SH-SY5Y (cell line): ENCODE measurements around the gene IPO9.

Experiments
- GATA2 ChIP-seq: IDR thresholded peaks from 2 replicates; pipeline ENCODE4 v1.6.1; 2011; ENCODE audit warnings: mild to moderate bottlenecking, low read depth, low read length
- GATA3 ChIP-seq: IDR thresholded peaks from 2 replicates; pipeline ENCODE4 v1.6.1; 2011; ENCODE audit warnings: low read depth, mild to moderate bottlenecking, low read length, moderate library complexity

DNA sequence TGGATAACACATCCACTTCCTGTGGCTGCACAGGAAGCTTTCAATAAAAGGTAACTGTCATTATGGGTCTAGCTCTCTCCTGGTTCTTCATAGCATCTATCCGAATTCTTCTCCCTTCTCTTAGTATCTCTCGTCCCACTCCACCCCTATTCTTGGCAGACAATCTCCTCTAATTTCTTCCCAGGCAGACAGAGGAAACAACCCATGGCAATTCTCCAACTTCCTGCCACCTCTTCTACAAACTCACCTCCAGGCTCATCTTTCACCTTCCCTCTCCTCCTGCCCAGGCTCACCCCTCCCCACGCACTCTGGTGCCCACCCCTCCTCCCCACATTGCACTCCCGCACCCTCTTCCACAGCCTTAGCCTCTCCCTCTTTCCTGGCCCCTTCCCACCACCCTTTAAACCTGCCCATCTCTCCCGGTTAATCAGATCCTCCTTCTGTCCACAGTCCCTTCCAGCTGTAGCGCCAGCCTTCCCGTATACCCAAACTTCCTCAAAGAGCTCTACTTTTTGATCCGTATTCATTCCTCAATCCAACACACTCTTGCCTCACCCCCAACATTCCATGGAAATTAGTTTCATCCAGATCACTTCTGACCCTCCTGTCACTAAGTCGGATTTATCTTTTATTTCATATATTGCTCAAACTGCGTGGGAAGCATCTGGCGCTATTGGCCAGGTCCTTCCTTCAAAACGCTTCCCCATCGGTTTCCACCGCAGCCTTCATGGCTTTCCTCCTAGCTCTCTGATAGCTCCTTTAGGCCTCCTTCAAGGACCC, 85.7 kb downstream of the IPO9 start:
- TF ChIP-seq GATA3 (no peak), GATA2 (no peak)
